HCT116 (cell line): ENCODE measurements around the gene PLEKHJ1. TPM values are rescaled to one million over a fixed set of nuclear protein-coding genes. Genes with fewer than 3 reads are reported as not detected.

Experiments used
- ATAC-seq: fragments of 200-7000 bp; cut with Tn5 transposase; 2 replicates; pipeline ENCODE4 v1.9.1; 2020; ENCODE audit warnings: mild to moderate bottlenecking, moderate library complexity
- BruUV-seq: library from RNA; stranded (reverse); fragments of 400-500 nt; replicated peaks from 2 replicates; lab custom pipeline; 2021; lab: Mats Ljungman, UMichigan
- CTCF ChIA-PET: fragments of 300-600 bp; sonication (Branson Sonifier 250); formaldehyde crosslinking; loops from one replicate; lab custom pipeline; 2021; ENCODE audit warnings: antibody characterized with exemption; lab: Charles Lee
- POLR2A ChIA-PET: fragments of 300-600, 350-600 bp; sonication (Branson Sonifier 250); formaldehyde crosslinking; loops from one replicate; lab custom pipeline; 2021; ENCODE audit warnings: antibody characterized with exemption; lab: Charles Lee
- RAD21 ChIA-PET, 2 experiments: fragments of 300-600 bp; sonication (Branson Sonifier 250); formaldehyde crosslinking; loops; one replicate each; lab custom pipeline; 2023; ENCODE audit warnings: low total read pairs in 2 of 2; ENCODE audit not compliant: uncharacterized antibody in 2 of 2, unreplicated experiment in 2 of 2, low non-redundant PET in 1 of 2; lab: Charles Lee
- DNase-seq: peaks from one replicate; pipeline ENCODE4 v3.0.0-alpha.2; 2010; ENCODE audit warnings: low read depth, low spot score
- H2AFZ ChIP-seq: fragments of 200-600 bp; shearing (Covaris generic), sonication (generic); 2 replicates; pipeline ENCODE4 v1.6.1; 2017; ENCODE audit warnings: low read depth, mixed run types, mixed read lengths, antibody characterized with exemption, low read length; ENCODE audit not compliant: poor library complexity, severe bottlenecking
- H3K27ac ChIP-seq: 2 replicates; pipeline ENCODE4 v1.5.1; 2012; ENCODE audit warnings: low read depth, low read length
- H3K27me3 ChIP-seq: fragments of 200-600 bp; sonication (generic); 2 replicates; pipeline ENCODE4 v1.6.1; 2016; ENCODE audit warnings: mixed run types, low read length, mixed read lengths; ENCODE audit not compliant: insufficient read depth
- H3K36me3 ChIP-seq, 2 experiments: fragments of 200-500 bp in 1 of 2; fragments of 200-600 bp in 1 of 2; sonication (Bioruptor generic) in 1 of 2; sonication (generic) in 1 of 2; 2 replicates each; pipeline versions ENCODE4 v1.5.1 to v1.6.1; 2014 to 2016; ENCODE audit warnings: low read length in 2 of 2, inconsistent platforms in 1 of 2, mixed read lengths in 1 of 2, mixed run types in 1 of 2; ENCODE audit not compliant: insufficient read depth in 2 of 2, control insufficient read depth in 1 of 2
- H3K4me1 ChIP-seq, 2 experiments: fragments of 200-600 bp in 1 of 2; sonication (generic) in 1 of 2; 2 replicates each; pipeline versions ENCODE4 v1.5.1 to v1.6.1; 2012 to 2017; ENCODE audit warnings: low read length in 2 of 2, inconsistent platforms in 1 of 2, mild to moderate bottlenecking in 1 of 2, mixed read lengths in 1 of 2, mixed run types in 1 of 2, moderate library complexity in 1 of 2; ENCODE audit not compliant: insufficient read depth in 2 of 2, control insufficient read depth in 1 of 2
- H3K4me2 ChIP-seq: fragments of 200-600 bp; sonication (generic); 2 replicates; pipeline ENCODE4 v1.6.1; 2017; ENCODE audit warnings: mixed run types, low read length, mixed read lengths
- H3K4me3 ChIP-seq, 2 experiments: fragments of 200-600 bp in 1 of 2; sonication (generic) in 1 of 2; replicated peaks in 1 of 2; 2 replicates each; pipeline ENCODE4 v1.5.1; 2011 to 2016; ENCODE audit warnings: low read length in 2 of 2, control low read depth in 1 of 2, low read depth in 1 of 2, mild to moderate bottlenecking in 1 of 2, mixed read lengths in 1 of 2, mixed run types in 1 of 2
- H3K79me2 ChIP-seq: fragments of 200-600 bp; sonication (generic); 2 replicates; pipeline ENCODE4 v1.6.1; 2017; ENCODE audit warnings: mild to moderate bottlenecking, mixed run types, low read length, moderate library complexity, mixed read lengths; ENCODE audit not compliant: insufficient read depth
- H3K9ac ChIP-seq: fragments of 200-600 bp; sonication (generic); 2 replicates; pipeline ENCODE4 v1.6.1; 2016; ENCODE audit warnings: low read length, mixed read lengths
- H3K9me2 ChIP-seq: fragments of 200-600 bp; sonication (generic), shearing (Covaris generic); 2 replicates; pipeline ENCODE4 v1.6.1; 2017; ENCODE audit warnings: mixed run types, mild to moderate bottlenecking, moderate library complexity; ENCODE audit not compliant: insufficient read depth
- H3K9me3 ChIP-seq, 2 experiments: fragments of 200-500 bp in 1 of 2; fragments of 200-600 bp in 1 of 2; sonication (Bioruptor generic) in 1 of 2; sonication (generic) in 1 of 2; 2 replicates each; pipeline ENCODE4 v1.6.1; 2014 to 2017; ENCODE audit warnings: low read length in 2 of 2, mixed read lengths in 2 of 2, inconsistent platforms in 1 of 2, low read depth in 1 of 2, mild to moderate bottlenecking in 1 of 2, mixed run types in 1 of 2, moderate library complexity in 1 of 2; ENCODE audit not compliant: control insufficient read depth in 1 of 2, insufficient read depth in 1 of 2
- H4K20me1 ChIP-seq: fragments of 200-600 bp; sonication (generic), shearing (Covaris generic); 2 replicates; pipeline ENCODE4 v1.6.1; 2017; ENCODE audit warnings: mixed run types, mild to moderate bottlenecking, moderate library complexity; ENCODE audit not compliant: insufficient read depth
- CBX3 ChIP-seq: IDR thresholded peaks from 2 replicates; pipeline ENCODE4 v1.6.1; 2012; ENCODE audit warnings: low read depth
- CEBPB ChIP-seq: IDR thresholded peaks from 2 replicates; pipeline ENCODE4 v1.6.1; 2012; ENCODE audit warnings: low read depth
- ELF1 ChIP-seq: IDR thresholded peaks from 2 replicates; pipeline ENCODE4 v1.6.1; 2012; ENCODE audit warnings: low read depth, borderline replicate concordance
- EZH2 ChIP-seq: fragments of 200-600 bp; sonication (generic); IDR thresholded peaks from 2 replicates; pipeline ENCODE4 v1.6.1; 2017; ENCODE audit warnings: antibody characterized with exemption, mixed run types
- EZH2phosphoT487 ChIP-seq: fragments of 200-600 bp; IDR thresholded peaks from 2 replicates; pipeline ENCODE4 v1.6.1; 2018; ENCODE audit warnings: antibody characterized with exemption, borderline replicate concordance
- POLR2A ChIP-seq: IDR thresholded peaks from 2 replicates; pipeline ENCODE4 v1.7.0; 2011; ENCODE audit warnings: borderline replicate concordance; ENCODE audit not compliant: insufficient read depth, insufficient read length; ENCODE audit errors: extremely low read depth
- RAD21 ChIP-seq: IDR thresholded peaks from 2 replicates; pipeline ENCODE4 v1.6.1; 2012; ENCODE audit warnings: low read depth, mild to moderate bottlenecking
- SIN3A ChIP-seq: IDR thresholded peaks from 2 replicates; pipeline ENCODE4 v1.6.1; 2012; ENCODE audit warnings: low read depth
- SP1 ChIP-seq: IDR thresholded peaks from 2 replicates; pipeline ENCODE4 v1.6.1; 2012; ENCODE audit warnings: low read depth
- SRF ChIP-seq: IDR thresholded peaks from 2 replicates; pipeline ENCODE4 v1.6.1; 2012; ENCODE audit warnings: low read depth
- TCF7L2 ChIP-seq: IDR thresholded peaks from 2 replicates; pipeline ENCODE4 v1.7.0; 2011; ENCODE audit warnings: borderline replicate concordance, inconsistent platforms; ENCODE audit not compliant: insufficient read depth, insufficient read length; ENCODE audit errors: extremely low read depth
- YY1 ChIP-seq: IDR thresholded peaks from 2 replicates; pipeline ENCODE4 v1.6.1; 2011; ENCODE audit warnings: low read length, low read depth, moderate library complexity, mild to moderate bottlenecking; ENCODE audit not compliant: insufficient replicate concordance; ENCODE audit errors: extremely low read depth
- ZNF274 ChIP-seq: fragments of 200-500 bp; sonication (Bioruptor generic); IDR thresholded peaks from 2 replicates; pipeline ENCODE4 v1.6.1; 2014; ENCODE audit warnings: mild to moderate bottlenecking, low read depth, low read length, inconsistent platforms
- intact Hi-C: fragments of 100-400 bp; cut with micrococcal nuclease; formaldehyde crosslinking; loops from 2 replicates; pipeline ENCODE4 v1.10.0; 2022
- total RNA-seq: library from RNA; stranded (reverse); gene quantifications from one replicate; pipeline ENCODE4 v1.2.1, GENCODE V29; 2021; ENCODE audit not compliant: unreplicated experiment
- TF ChIP-seq, protein P1 (sequence below): IDR thresholded peaks from 2 replicates; pipeline ENCODE4 v1.6.1; 2012
- TF ChIP-seq, protein P2 (sequence below): IDR thresholded peaks from 2 replicates; pipeline ENCODE4 v1.6.1; 2012; ENCODE audit warnings: low read depth

The PLEKHJ1 gene
- total RNA-seq, 1 experiment from 2014 or later, result 88.2 TPM

DNA sequence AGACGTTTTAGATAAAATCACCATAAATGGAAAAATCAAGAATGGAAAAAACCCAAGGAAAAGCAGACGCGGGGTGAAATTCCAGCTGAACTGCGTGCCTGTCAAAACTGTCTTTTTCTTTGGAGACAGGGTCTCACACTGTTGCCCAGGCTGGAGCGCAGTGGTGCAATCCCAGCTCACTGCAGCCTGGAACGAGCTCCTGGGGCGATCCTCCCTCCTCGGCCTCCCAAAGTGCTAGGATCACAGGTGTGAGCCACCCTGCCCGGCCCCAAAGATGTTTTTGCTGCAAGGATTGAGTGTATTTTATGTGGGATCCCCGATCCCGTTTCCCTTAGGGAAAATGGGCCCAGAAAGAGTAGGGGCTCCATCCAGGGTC is 46.7 kb upstream of the PLEKHJ1 start:
- Histone ChIP-seq H3K27me3 (no peaks in the 10 kb centered on the region), H3K36me3 (no peaks in the 10 kb centered on the region), H3K79me2 (no peaks in the 10 kb centered on the region), H3K9me2 (no peaks in the 10 kb centered on the region), H3K9ac (no peak overlapping the region), H3K9me3 (no peaks in the 10 kb centered on the region), H3K4me1 (no peaks in the 10 kb centered on the region)
- no TSS peak for BruUV-seq
- intact Hi-C loops, result no loop called here
- RAD21 ChIA-PET, result no interaction called here
- CTCF ChIA-PET, result no interaction called here
- TF ChIP-seq TCF7L2, result no peak
- no peak for TF ChIP-seq YY1
- no peak for TF ChIP-seq SP1
- TF ChIP-seq, protein P1, sequence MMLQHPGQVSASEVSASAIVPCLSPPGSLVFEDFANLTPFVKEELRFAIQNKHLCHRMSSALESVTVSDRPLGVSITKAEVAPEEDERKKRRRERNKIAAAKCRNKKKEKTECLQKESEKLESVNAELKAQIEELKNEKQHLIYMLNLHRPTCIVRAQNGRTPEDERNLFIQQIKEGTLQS, result no peak
- no peak for TF ChIP-seq POLR2A
- no peak for TF ChIP-seq ELF1
- no peak for TF ChIP-seq CBX3
- TF ChIP-seq RAD21, result no peak
- no peak for TF ChIP-seq CEBPB
- TF ChIP-seq SRF, result no peak
- TF ChIP-seq ZNF274, result no peak
- TF ChIP-seq EZH2phosphoT487, result no peak
- TF ChIP-seq SIN3A, result no peak
- TF ChIP-seq, protein P2, sequence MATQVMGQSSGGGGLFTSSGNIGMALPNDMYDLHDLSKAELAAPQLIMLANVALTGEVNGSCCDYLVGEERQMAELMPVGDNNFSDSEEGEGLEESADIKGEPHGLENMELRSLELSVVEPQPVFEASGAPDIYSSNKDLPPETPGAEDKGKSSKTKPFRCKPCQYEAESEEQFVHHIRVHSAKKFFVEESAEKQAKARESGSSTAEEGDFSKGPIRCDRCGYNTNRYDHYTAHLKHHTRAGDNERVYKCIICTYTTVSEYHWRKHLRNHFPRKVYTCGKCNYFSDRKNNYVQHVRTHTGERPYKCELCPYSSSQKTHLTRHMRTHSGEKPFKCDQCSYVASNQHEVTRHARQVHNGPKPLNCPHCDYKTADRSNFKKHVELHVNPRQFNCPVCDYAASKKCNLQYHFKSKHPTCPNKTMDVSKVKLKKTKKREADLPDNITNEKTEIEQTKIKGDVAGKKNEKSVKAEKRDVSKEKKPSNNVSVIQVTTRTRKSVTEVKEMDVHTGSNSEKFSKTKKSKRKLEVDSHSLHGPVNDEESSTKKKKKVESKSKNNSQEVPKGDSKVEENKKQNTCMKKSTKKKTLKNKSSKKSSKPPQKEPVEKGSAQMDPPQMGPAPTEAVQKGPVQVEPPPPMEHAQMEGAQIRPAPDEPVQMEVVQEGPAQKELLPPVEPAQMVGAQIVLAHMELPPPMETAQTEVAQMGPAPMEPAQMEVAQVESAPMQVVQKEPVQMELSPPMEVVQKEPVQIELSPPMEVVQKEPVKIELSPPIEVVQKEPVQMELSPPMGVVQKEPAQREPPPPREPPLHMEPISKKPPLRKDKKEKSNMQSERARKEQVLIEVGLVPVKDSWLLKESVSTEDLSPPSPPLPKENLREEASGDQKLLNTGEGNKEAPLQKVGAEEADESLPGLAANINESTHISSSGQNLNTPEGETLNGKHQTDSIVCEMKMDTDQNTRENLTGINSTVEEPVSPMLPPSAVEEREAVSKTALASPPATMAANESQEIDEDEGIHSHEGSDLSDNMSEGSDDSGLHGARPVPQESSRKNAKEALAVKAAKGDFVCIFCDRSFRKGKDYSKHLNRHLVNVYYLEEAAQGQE, result no peak
- TF ChIP-seq EZH2, result no peak
- TF ChIP-seq, all 23 proteins: peak for 0
- H3K4me3 ChIP-seq, result no peak overlapping the region
- H3K27ac ChIP-seq, result no peak overlapping the region
- H2AFZ ChIP-seq, result no peak overlapping the region
- ATAC-seq (no peak), DNase-seq (no peak)
- H4K20me1 ChIP-seq, result no peaks in the 10 kb centered on the region
- no peak overlapping the region for H3K4me2 ChIP-seq
- POLR2A ChIA-PET, result no interaction called here
